ENCODE measurements around the gene STX5.
A peak's percentile ranks its signal among the peaks of the same experiment; 100 is the strongest.
"Not testable (repeated sequence)": the region's sequence is repeated elsewhere in the genome, so short reads cannot be mapped to it uniquely, and the experiment has no call there.

STX5 gene

GRCh38 chr11:62786318-62787004 lies 45.4 kb downstream of the STX5 start:
- peak; percentile 82 for DNase-seq (ENCODE audit: low spot score)

DNA sequence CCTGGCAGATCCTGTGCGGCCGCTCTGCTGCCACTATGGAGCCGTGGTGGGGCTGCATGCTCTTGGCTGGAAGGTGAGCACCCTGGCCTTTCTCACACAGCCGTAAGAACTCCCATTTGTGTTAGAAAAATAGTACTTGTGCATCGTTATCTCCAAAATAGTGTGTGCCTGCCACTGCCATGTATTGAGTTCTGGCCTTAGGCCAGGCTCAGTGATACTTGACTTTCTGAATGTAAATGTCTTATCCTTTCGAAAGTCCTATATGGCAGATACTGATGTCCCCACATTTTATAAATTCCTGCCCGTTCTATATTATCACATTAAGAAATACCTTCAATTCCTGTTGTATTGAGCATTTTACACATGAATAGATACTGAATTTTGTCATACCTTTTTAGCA lies 49.1 kb downstream of the STX5 start:
- DNase-seq (ENCODE audit: low spot score) = no peak

GRCh38 chr11:62778441-62778840 lies 53.4 kb downstream of the STX5 start:
- no peak for DNase-seq (ENCODE audit: low spot score)

DNA sequence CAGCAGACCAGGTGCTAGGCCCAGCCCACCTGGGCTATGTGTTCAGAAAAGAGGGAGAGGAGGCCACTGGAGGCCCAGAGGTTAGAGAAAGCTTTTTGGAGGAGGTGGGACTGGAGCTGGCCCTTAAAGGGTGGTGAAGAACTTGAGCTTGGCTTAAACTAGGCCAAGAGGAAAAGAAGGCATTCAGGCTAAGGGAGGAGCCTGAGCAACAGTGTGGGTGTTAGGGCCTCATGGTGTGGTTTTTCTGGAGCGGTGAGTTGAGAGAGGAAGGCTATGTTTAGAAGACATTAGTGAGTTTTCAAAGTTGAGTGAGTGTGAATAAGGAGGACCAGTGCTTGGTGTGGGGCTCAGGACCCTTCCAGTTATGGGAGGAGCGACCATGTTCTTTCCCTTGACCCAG lies 54.5 kb downstream of the STX5 start:
- DNase-seq (ENCODE audit: low spot score) = no peak

DNA sequence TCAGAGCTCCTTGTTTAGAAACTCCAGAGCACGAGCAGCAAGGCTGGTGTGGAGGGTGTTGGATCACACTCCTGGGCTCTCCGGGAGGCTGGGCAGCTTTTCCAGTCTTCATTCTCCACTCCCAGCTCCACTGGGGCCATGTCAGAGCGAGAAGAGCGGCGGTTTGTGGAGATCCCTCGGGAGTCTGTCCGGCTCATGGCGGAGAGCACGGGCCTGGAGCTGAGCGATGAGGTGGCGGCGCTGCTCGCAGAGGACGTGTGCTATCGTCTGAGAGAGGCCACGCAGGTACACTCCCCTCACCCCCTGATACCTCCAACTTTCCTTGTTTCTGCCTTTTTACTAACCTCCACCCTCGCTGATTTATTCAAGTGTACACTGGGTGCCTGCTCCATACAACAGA lies 56.2 kb downstream of the STX5 start:
- no peak for DNase-seq (ENCODE audit: low spot score)

- no peak for DNase-seq (ENCODE audit: low spot score)
Measured at GRCh38 chr11:62774407-62774806, 57.4 kb downstream of the STX5 start.

GRCh38 chr11:62771144-62772021 lies 60.5 kb downstream of the STX5 start, which contains the start of gene TAF6L:
TSS of gene TAF6L (plus strand) at chr11:62771396. CDS start at chr11:62775784, 4,388 bp downstream.
- peak; percentile 99 for DNase-seq (ENCODE audit: low spot score)

DNA sequence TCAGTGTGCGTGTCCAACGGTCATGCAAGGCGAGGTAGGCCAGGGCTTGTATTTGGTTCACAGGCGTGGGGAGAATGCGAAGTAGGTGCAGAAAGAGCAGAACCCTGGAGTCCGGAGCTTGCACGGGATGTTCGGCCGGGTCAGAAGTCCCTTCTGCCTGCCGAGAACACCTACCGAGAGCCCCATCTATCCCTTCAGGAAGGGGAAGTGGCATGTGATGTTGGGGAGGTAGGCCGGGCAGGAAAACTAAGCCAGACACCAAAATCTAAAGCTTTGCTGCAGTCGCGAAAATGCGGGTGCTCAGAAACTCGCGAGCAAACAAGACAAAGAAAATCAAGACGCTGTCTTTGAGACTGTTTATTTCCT lies 61.1 kb downstream of the STX5 start:
- DNase-seq (ENCODE audit: low spot score) = no peak

DNA sequence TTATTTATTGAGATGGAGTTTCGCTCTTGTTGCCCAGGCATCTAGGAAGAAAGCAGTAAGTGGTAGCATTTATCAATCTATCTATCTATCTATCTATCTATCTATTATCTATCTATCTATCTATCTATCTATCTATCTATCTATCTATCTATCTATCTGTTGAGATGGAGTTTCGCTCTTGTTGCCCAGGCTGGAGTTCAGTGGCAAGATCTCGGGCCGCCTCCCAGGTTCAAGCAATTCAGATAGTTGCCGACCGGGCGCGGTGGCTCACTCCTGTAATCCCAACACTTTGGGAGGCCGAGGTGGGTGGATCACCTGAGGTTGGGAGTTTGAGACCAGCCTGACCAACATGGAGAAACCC lies 71.0 kb downstream of the STX5 start:
- DNase-seq (ENCODE audit: low spot score) = not testable (repeated sequence)

- no peak for DNase-seq (ENCODE audit: low spot score)
Measured at GRCh38 chr11:62757846-62758788, 73.7 kb downstream of the STX5 start.

Measured in pons (tissue), 1 donor.